ENCODE results near the gene PLK3. TPM values are rescaled to one million over a fixed set of nuclear protein-coding genes. Genes with fewer than 3 reads are reported as not detected.

PLK3 gene
- total and polyA plus RNA-seq, 9 of the 15 experiments (the other 6 are each of a cell fraction or from before 2014, with no cell fraction given) = 0.52 to 22.7 (median 11.0) TPM

GRCh38 chr1:44801491-44802305 is 1.5 kb downstream of the PLK3 start (continued):
- TF ChIP-seq NR0B1 (IDR thresholded peaks at IDR 0.05; ENCODE audit: partially characterized antibody) (no peak), SMARCE1 (IDR thresholded peaks at IDR 0.05) (0 out of 2 replicates have a peak, but pooled peaks have one; percentile 53), NFATC3 (IDR thresholded peaks at IDR 0.05) (no peak), ZNF224 (CRISPR knock-in tag; IDR thresholded peaks at IDR 0.05) (no peak), TFAP4 (CRISPR knock-in tag; IDR thresholded peaks at IDR 0.05; ENCODE audit: borderline replicate concordance) (no peak), NFYB (IDR thresholded peaks at IDR 0.05; ENCODE audit: extremely low read depth, insufficient read length) (no peak), MEF2A (IDR thresholded peaks at IDR 0.05; ENCODE audit: control insufficient read depth, low read depth, low read length) (no peak), VEZF1 (CRISPR knock-in tag; IDR thresholded peaks at IDR 0.05) (0 out of 2 replicates have a peak, but pooled peaks have one; percentile 20), SFPQ (IDR thresholded peaks at IDR 0.05; ENCODE audit: low read depth, low read length) (no peak), CEBPB (tag; IDR thresholded peaks at IDR 0.05) (no peak), NR2C1 (IDR thresholded peaks at IDR 0.05) (peak; percentile 17; the same call in 1 of the 2 replicates), NR2C1 (tag; IDR thresholded peaks at IDR 0.05) (no peak), CBX2 (IDR thresholded peaks at IDR 0.05; ENCODE audit: insufficient read depth, low read length, poor library complexity, severe bottlenecking) (no peak), TFAM (CRISPR knock-in tag; conservative IDR thresholded peaks at IDR 0.05) (no peak), TSC22D4 (tag; IDR thresholded peaks at IDR 0.05) (no peak), KAT7 (CRISPR knock-in tag; IDR thresholded peaks at IDR 0.05; ENCODE audit: borderline replicate concordance) (no peak), HIVEP1 (CRISPR knock-in tag; IDR thresholded peaks at IDR 0.05) (no peak), ZNF512 (tag; IDR thresholded peaks at IDR 0.05) (no peak), MAFG (tag; conservative IDR thresholded peaks at IDR 0.05) (no peak), ELF4 (CRISPR knock-in tag; IDR thresholded peaks at IDR 0.05) (peak; percentile 41; the same call in 1 of the 2 replicates), CREM (IDR thresholded peaks at IDR 0.05; ENCODE audit: low read depth) (no peak)
